Loucy (cell line): ENCODE results near the gene LRRC63.

Source experiments
- CTCF ChIP-seq: fragments of 200-600 bp; sonication (generic); conservative IDR thresholded peaks from 2 replicates; pipeline ENCODE4 v1.5.1; 2014; ENCODE audit warnings: mild to moderate bottlenecking, antibody characterized with exemption, low read length
- EZH2phosphoT487 ChIP-seq: fragments of 200-600 bp; IDR thresholded peaks from 2 replicates; pipeline ENCODE4 v1.6.1; 2018; ENCODE audit warnings: antibody characterized with exemption, mild to moderate bottlenecking, moderate library complexity, borderline replicate concordance

DNA sequence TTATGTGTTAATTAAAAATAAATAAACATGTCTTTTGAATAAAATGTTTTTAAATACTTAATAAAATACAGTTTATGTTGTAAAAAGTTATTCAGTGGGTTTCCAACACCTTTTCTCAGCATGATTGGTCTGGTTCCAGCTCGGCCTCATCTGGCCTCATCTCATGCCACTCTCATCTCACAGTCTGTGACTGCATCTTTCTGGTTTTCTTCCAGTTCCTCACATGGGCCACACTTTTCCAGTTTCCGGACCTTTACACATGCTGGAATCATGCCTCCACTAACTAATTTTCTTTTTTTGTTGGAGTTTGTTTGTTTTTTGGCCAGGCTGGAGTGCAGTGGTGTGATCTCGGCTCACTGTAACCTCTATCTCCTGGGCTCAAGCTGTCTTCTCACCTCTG is 92.8 kb downstream of the LRRC63 start:
- TF ChIP-seq CTCF (no peak), EZH2phosphoT487 (no peak)
